GM12878 (cell line): ENCODE results near the gene BICRA.

ENCODE experiments used
- ASH2L ChIP-seq: fragments of 300-600, 200-600 bp; sonication (generic); IDR thresholded peaks from 2 replicates; pipeline ENCODE4 v1.6.1; 2017; ENCODE audit warnings: low read depth, mild to moderate bottlenecking, borderline replicate concordance
- FOXK2 ChIP-seq: fragments of 450-650 bp; IDR thresholded peaks from 2 replicates; pipeline ENCODE4 v1.6.1; 2017; ENCODE audit warnings: mild to moderate bottlenecking, moderate library complexity
- POLR2AphosphoS2 ChIP-seq: IDR thresholded peaks from 2 replicates; pipeline ENCODE4 v1.6.1; 2011; ENCODE audit warnings: low read depth, mild to moderate bottlenecking, low read length, improper control_type of control experiment, moderate library complexity
- SMC3 ChIP-seq: IDR thresholded peaks from 2 replicates; pipeline ENCODE4 v1.6.1; 2011; ENCODE audit warnings: low read length, improper control_type of control experiment, borderline replicate concordance
- TF ChIP-seq, protein P1 (sequence below): fragments of 450-650 bp; IDR thresholded peaks from 2 replicates; pipeline ENCODE4 v1.6.1; 2017; ENCODE audit warnings: antibody characterized with exemption, mild to moderate bottlenecking, moderate library complexity
- TF ChIP-seq, protein P2 (sequence below): IDR thresholded peaks from 2 replicates; pipeline ENCODE4 v1.6.1; 2011; ENCODE audit warnings: low read depth, mild to moderate bottlenecking, low read length, moderate library complexity, borderline replicate concordance; ENCODE audit errors: extremely low read depth
- TF ChIP-seq, protein P3 (sequence below): IDR thresholded peaks from 2 replicates; pipeline ENCODE4 v1.6.1; 2012; ENCODE audit warnings: mild to moderate bottlenecking, low read depth, low read length

DNA sequence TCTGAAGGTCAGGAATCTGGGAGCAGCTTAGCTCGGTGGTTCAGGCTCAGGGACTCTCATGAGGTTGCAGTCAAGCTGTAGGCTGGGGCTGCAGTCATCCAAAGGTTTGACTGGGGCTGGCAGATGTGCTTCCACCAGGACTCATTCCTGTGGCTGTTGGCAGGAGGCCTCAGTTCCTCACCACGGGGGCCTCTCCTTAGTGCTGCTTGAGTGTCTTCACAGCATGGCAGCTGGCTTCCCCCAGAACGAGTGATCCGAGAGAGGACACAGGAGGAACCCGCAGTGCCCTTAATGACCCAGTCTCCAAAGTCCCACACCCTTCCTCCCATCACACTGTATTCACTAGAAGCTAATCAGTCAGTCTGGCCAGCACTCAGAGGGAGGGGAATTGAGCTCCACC, 65.6 kb downstream of the BICRA start:
- TF ChIP-seq FOXK2: no peak
- TF ChIP-seq, protein P1, sequence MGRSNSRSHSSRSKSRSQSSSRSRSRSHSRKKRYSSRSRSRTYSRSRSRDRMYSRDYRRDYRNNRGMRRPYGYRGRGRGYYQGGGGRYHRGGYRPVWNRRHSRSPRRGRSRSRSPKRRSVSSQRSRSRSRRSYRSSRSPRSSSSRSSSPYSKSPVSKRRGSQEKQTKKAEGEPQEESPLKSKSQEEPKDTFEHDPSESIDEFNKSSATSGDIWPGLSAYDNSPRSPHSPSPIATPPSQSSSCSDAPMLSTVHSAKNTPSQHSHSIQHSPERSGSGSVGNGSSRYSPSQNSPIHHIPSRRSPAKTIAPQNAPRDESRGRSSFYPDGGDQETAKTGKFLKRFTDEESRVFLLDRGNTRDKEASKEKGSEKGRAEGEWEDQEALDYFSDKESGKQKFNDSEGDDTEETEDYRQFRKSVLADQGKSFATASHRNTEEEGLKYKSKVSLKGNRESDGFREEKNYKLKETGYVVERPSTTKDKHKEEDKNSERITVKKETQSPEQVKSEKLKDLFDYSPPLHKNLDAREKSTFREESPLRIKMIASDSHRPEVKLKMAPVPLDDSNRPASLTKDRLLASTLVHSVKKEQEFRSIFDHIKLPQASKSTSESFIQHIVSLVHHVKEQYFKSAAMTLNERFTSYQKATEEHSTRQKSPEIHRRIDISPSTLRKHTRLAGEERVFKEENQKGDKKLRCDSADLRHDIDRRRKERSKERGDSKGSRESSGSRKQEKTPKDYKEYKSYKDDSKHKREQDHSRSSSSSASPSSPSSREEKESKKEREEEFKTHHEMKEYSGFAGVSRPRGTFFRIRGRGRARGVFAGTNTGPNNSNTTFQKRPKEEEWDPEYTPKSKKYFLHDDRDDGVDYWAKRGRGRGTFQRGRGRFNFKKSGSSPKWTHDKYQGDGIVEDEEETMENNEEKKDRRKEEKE: no peak
- TF ChIP-seq SMC3: no peak
- no peak for TF ChIP-seq ASH2L
- TF ChIP-seq, protein P2, sequence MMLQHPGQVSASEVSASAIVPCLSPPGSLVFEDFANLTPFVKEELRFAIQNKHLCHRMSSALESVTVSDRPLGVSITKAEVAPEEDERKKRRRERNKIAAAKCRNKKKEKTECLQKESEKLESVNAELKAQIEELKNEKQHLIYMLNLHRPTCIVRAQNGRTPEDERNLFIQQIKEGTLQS: no peak
- TF ChIP-seq, protein P3, sequence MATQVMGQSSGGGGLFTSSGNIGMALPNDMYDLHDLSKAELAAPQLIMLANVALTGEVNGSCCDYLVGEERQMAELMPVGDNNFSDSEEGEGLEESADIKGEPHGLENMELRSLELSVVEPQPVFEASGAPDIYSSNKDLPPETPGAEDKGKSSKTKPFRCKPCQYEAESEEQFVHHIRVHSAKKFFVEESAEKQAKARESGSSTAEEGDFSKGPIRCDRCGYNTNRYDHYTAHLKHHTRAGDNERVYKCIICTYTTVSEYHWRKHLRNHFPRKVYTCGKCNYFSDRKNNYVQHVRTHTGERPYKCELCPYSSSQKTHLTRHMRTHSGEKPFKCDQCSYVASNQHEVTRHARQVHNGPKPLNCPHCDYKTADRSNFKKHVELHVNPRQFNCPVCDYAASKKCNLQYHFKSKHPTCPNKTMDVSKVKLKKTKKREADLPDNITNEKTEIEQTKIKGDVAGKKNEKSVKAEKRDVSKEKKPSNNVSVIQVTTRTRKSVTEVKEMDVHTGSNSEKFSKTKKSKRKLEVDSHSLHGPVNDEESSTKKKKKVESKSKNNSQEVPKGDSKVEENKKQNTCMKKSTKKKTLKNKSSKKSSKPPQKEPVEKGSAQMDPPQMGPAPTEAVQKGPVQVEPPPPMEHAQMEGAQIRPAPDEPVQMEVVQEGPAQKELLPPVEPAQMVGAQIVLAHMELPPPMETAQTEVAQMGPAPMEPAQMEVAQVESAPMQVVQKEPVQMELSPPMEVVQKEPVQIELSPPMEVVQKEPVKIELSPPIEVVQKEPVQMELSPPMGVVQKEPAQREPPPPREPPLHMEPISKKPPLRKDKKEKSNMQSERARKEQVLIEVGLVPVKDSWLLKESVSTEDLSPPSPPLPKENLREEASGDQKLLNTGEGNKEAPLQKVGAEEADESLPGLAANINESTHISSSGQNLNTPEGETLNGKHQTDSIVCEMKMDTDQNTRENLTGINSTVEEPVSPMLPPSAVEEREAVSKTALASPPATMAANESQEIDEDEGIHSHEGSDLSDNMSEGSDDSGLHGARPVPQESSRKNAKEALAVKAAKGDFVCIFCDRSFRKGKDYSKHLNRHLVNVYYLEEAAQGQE: no peak
- TF ChIP-seq POLR2AphosphoS2: no peak
